Spleen (tissue), 11 donors: ENCODE data around the gene HAL. TPM values are rescaled to one million over a fixed set of nuclear protein-coding genes. Genes with fewer than 3 reads are reported as not detected.

Source experiments
- DNase-seq: peaks from one replicate; pipeline ENCODE4 v3.0.0-alpha.2; 2020
- H3K27ac ChIP-seq, 8 donors: fragments of 200-600 bp; sonication (generic) in 7 of 8; 1 replicate in 4 of 8; 2 replicates in 4 of 8; pipeline versions ENCODE4 v1.5.0 to v1.8.0; 2016 to 2021; ENCODE audit warnings: inconsistent platforms in 4 of 8, mild to moderate bottlenecking in 4 of 8, moderate library complexity in 1 of 8
- H3K27me3 ChIP-seq, 7 donors: fragments of 200-600 bp; sonication (generic) in 6 of 7; replicated peaks in 1 of 7; 1 replicate in 4 of 7; 2 replicates in 3 of 7; pipeline versions ENCODE4 v1.5.0 to v1.8.0; 2016 to 2021; ENCODE audit warnings: inconsistent platforms in 3 of 7, mild to moderate bottlenecking in 1 of 7
- H3K36me3 ChIP-seq, 6 donors: fragments of 200-600 bp; sonication (generic) in 5 of 6; 1 replicate in 4 of 6; 2 replicates in 2 of 6; pipeline versions ENCODE4 v1.5.0 to v1.8.0; 2016 to 2021; ENCODE audit warnings: inconsistent platforms in 2 of 6
- H3K4me1 ChIP-seq, 6 donors: fragments of 200-600 bp; sonication (generic) in 5 of 6; 1 replicate in 3 of 6; 2 replicates in 3 of 6; pipeline versions ENCODE4 v1.5.0 to v1.8.0; 2016 to 2021; ENCODE audit warnings: inconsistent platforms in 3 of 6
- H3K4me3 ChIP-seq, 8 donors: fragments of 200-600 bp; sonication (generic) in 7 of 8; 1 replicate in 4 of 8; 2 replicates in 4 of 8; pipeline versions ENCODE4 v1.5.0 to v1.8.0; 2016 to 2021; ENCODE audit warnings: inconsistent platforms in 4 of 8, mild to moderate bottlenecking in 4 of 8, moderate library complexity in 2 of 8
- H3K9me3 ChIP-seq, 8 donors: fragments of 200-600 bp; sonication (generic) in 7 of 8; 1 replicate in 4 of 8; 2 replicates in 4 of 8; pipeline versions ENCODE4 v1.5.0 to v1.8.0; 2016 to 2021; ENCODE audit warnings: inconsistent platforms in 4 of 8
- CTCF ChIP-seq, 11 experiments: fragments of 200-600 bp in 7 of 11; fragments of 450-650 bp in 4 of 11; sonication (generic) in 4 of 11; IDR thresholded peaks in 8 of 11; conservative IDR thresholded peaks in 3 of 11; 1 replicate in 7 of 11; 2 replicates in 4 of 11; pipeline versions ENCODE4 v1.4.0 to v1.8.0; 2016 to 2021; ENCODE audit warnings: antibody characterized with exemption in 11 of 11, inconsistent platforms in 4 of 11, mild to moderate bottlenecking in 1 of 11
- POLR2A ChIP-seq, 3 donors: fragments of 450-650 bp; IDR thresholded peaks; one replicate each; pipeline ENCODE4 v1.5.1; 2017; ENCODE audit warnings: antibody characterized with exemption in 3 of 3, mild to moderate bottlenecking in 1 of 3
- POLR2AphosphoS5 ChIP-seq, 3 donors: sonication (generic); formaldehyde crosslinking; IDR thresholded peaks; one replicate each; pipeline ENCODE4 v1.5.1; 2017; ENCODE audit warnings: antibody characterized with exemption in 3 of 3
- WGBS, 5 donors: extraction: QIAGEN DNeasy Blood & Tissue Kit in 3 of 5; methylation state at CpG; one replicate each; pipeline versions ENCODE4 v1.1.5 to v1.1.7; 2013 to 2018; 5-methylcytosine and 5-hydroxymethylcytosine counted together
- intact Hi-C: fragments of 100-400 bp; cut with DNase I; formaldehyde crosslinking; loops from one replicate; pipeline ENCODE4 v1.15.0; 2023; ENCODE audit warnings: low total_unique reads
- polyA plus RNA-seq, 3 donors: library from polyadenylated mRNA; stranded (reverse); fragments of 200-250 nt; gene quantifications; one replicate each; pipeline ENCODE4 v1.2.1, GENCODE V29; 2013
- total RNA-seq, 7 donors: library from RNA; depleted of rRNA in 3 of 7; stranded (reverse); fragments of >200 nt in 3 of 7; fragmentation: NEBNext Ultra II Directional in 4 of 7; extraction: Animal tissue kit (Norgen Biotek cat#: 25700) in 4 of 7; gene quantifications; one replicate each; pipeline versions ENCODE4 v1.1.0 to v1.2.1, GENCODE V29; 2016 to 2021
- donor health status: healthy with polysubstance abuse.
- donor health status: DM: no; HTN: no; CAD: no; lungs with moderate emphysema.
- donor health status: DM: no; HTN: no; CAD: no.
- donor health status: Bipolar disorder and iron deficiency.
- donor health status: healthy.
- donor health status: DM: no; HTN: no; CAD: no.
- donor health status: DM: yes; HTN: yes; CAD: no.

Gene HAL
- total and polyA plus RNA-seq, 10 donors = 0.24 to 27.3 (median 9.4) TPM

GRCh38 chr12:95977764-95978305 is 18.3 kb downstream of the HAL start:
- Histone ChIP-seq H3K27me3 (no peaks in the 10 kb centered on the region), H3K36me3 (peaks cover 0 to 94% (median 0%) of the 10 kb centered on the region in 6 donors), H3K27ac (no peak overlapping the region), H3K4me3 (no peak overlapping the region), H3K4me1 (no peaks in the 10 kb centered on the region), H3K9me3 (no peaks in the 10 kb centered on the region)
- intact Hi-C loops = no loop called here
- WGBS, 5 donors = 77 to 97% (median 88%) methylated on average over 11 of the region's 11 CpGs
- DNase-seq = no peak
- TF ChIP-seq CTCF (IDR thresholded peaks at IDR 0.05 in 8 of 11, conservative IDR thresholded peaks at IDR 0.05 in 3 of 11) = no peak
- no peak for TF ChIP-seq POLR2AphosphoS5 (IDR thresholded peaks at IDR 0.05)
- TF ChIP-seq POLR2A (IDR thresholded peaks at IDR 0.05) = no peak

GRCh38 chr12:95976416-95976832 is 19.7 kb downstream of the HAL start:
- no peak for DNase-seq
- TF ChIP-seq POLR2AphosphoS5 (IDR thresholded peaks at IDR 0.05) = no peak
- no peak for TF ChIP-seq CTCF (IDR thresholded peaks at IDR 0.05 in 8 of 11, conservative IDR thresholded peaks at IDR 0.05 in 3 of 11)
- TF ChIP-seq POLR2A (IDR thresholded peaks at IDR 0.05) = no peak
- peaks cover 0 to 84% (median 0%) of the 10 kb centered on the region in 6 donors for H3K36me3 ChIP-seq

GRCh38 chr12:95975491-95975890 is 20.7 kb downstream of the HAL start:
- H3K9me3 ChIP-seq = no peaks in the 10 kb centered on the region
- no peaks in the 10 kb centered on the region for H3K4me1 ChIP-seq
- no peak overlapping the region for H3K4me3 ChIP-seq
- intact Hi-C loops = no loop called here
- DNase-seq = no peak
- H3K36me3 ChIP-seq = peaks cover 0 to 76% (median 0%) of the 10 kb centered on the region in 6 donors
- no peak overlapping the region for H3K27ac ChIP-seq
- WGBS, 5 donors = 89 to 94% (median 91%) methylated on average over 4 of the region's 4 CpGs
- TF ChIP-seq POLR2A (IDR thresholded peaks at IDR 0.05) (no peak), CTCF (IDR thresholded peaks at IDR 0.05 in 8 of 11, conservative IDR thresholded peaks at IDR 0.05 in 3 of 11) (no peak)
- no peaks in the 10 kb centered on the region for H3K27me3 ChIP-seq

More at GRCh38 chr12:95976416-95976832, 19.7 kb downstream of the HAL start:
- no peak overlapping the region for H3K4me3 ChIP-seq
- no peaks in the 10 kb centered on the region for H3K4me1 ChIP-seq
- intact Hi-C loops = no loop called here
- no peaks in the 10 kb centered on the region for H3K9me3 ChIP-seq
- 92 to 95% (median 94%) methylated on average over 8 of the region's 8 CpGs for WGBS, 5 donors
- H3K27ac ChIP-seq = no peak overlapping the region
- H3K27me3 ChIP-seq = no peaks in the 10 kb centered on the region

GRCh38 chr12:95974358-95974757 is 21.8 kb downstream of the HAL start:
- intact Hi-C loops = no loop called here
- no peak for DNase-seq
- no peaks in the 10 kb centered on the region for H3K9me3 ChIP-seq
- WGBS, 5 donors = 70 to 92% (median 80%) methylated on average over 2 of the region's 2 CpGs
- no peaks in the 10 kb centered on the region for H3K27me3 ChIP-seq
- H3K36me3 ChIP-seq = peaks cover 0 to 69% (median 0%) of the 10 kb centered on the region in 6 donors
- no peak overlapping the region for H3K27ac ChIP-seq
- H3K4me1 ChIP-seq = no peaks in the 10 kb centered on the region
- no peak overlapping the region for H3K4me3 ChIP-seq
- no peak for TF ChIP-seq POLR2A (IDR thresholded peaks at IDR 0.05)
- no peak for TF ChIP-seq POLR2AphosphoS5 (IDR thresholded peaks at IDR 0.05)
- TF ChIP-seq CTCF (IDR thresholded peaks at IDR 0.05 in 8 of 11, conservative IDR thresholded peaks at IDR 0.05 in 3 of 11) = no peak
